NCI-H187 (cell line): ENCODE results near the gene LGALS7.
"Not testable (repeated sequence)": the region's sequence is repeated elsewhere in the genome, so short reads cannot be mapped to it uniquely, and the experiment has no call there.

Experiments
- DNase-seq, 2 experiments: peaks; one replicate each; lab custom pipeline; 2025; lab: John Stamatoyannopoulos, UW

Gene LGALS7

GRCh38 chr19:38770949-38771275 lies 2.4 kb downstream of the LGALS7 start:
- not testable (repeated sequence) for DNase-seq

- not testable (repeated sequence) for DNase-seq
These were observed 2.9 kb downstream of the LGALS7 start for GRCh38 chr19:38770228-38770948.

- no peak for DNase-seq
These were observed 3.6 kb downstream of the LGALS7 start for GRCh38 chr19:38769635-38770211.

- no peak for DNase-seq
These were observed 6.9 kb downstream of the LGALS7 start for GRCh38 chr19:38766276-38767047.

- DNase-seq: no peak
These were observed 8.1 kb downstream of the LGALS7 start for GRCh38 chr19:38765214-38765613.

GRCh38 chr19:38763795-38764220 lies 9.5 kb downstream of the LGALS7 start:
- DNase-seq: no peak

- DNase-seq: not testable (repeated sequence)
These were observed 11.4 kb downstream of the LGALS7 start for GRCh38 chr19:38761884-38762389.

- DNase-seq: not testable (repeated sequence)
These were observed 12.4 kb downstream of the LGALS7 start for GRCh38 chr19:38760805-38761517.

- DNase-seq: no peak
These were observed 13.7 kb downstream of the LGALS7 start for GRCh38 chr19:38759590-38760003.

- DNase-seq: not testable (repeated sequence)
These were observed 19.1 kb downstream of the LGALS7 start for GRCh38 chr19:38754196-38754595.

- not testable (repeated sequence) for DNase-seq
These were observed 19.5 kb downstream of the LGALS7 start for GRCh38 chr19:38753783-38754182.

GRCh38 chr19:38745316-38745715 lies 28.0 kb downstream of the LGALS7 start:
- no peak for DNase-seq

- no peak for DNase-seq
These were observed 28.4 kb downstream of the LGALS7 start for GRCh38 chr19:38744874-38745273.

- DNase-seq: no peak
These were observed 29.0 kb downstream of the LGALS7 start, which contains the start of gene CAPN12 for GRCh38 chr19:38744298-38744681. Gene CAPN12 (minus strand): TSS chr19:38744474. CDS start chr19:38744165, 309 bp downstream.

- no peak for DNase-seq
These were observed 29.7 kb downstream of the LGALS7 start for GRCh38 chr19:38743394-38744297.

- no peak for DNase-seq
These were observed 30.4 kb downstream of the LGALS7 start for GRCh38 chr19:38742906-38743305.

GRCh38 chr19:38742296-38742695 lies 31.0 kb downstream of the LGALS7 start:
- no peak for DNase-seq

- no peak for DNase-seq
These were observed 31.6 kb downstream of the LGALS7 start for GRCh38 chr19:38741670-38742069.

- DNase-seq: no peak
These were observed 32.4 kb downstream of the LGALS7 start for GRCh38 chr19:38740932-38741331.

- no peak for DNase-seq
These were observed 33.1 kb downstream of the LGALS7 start for GRCh38 chr19:38740257-38740592.
